OCI-LY7 (cell line): ENCODE measurements around the gene PAWR. TPM values are rescaled to one million over a fixed set of nuclear protein-coding genes. Genes with fewer than 3 reads are reported as not detected.

ENCODE experiments used
- BruUV-seq: library from RNA; stranded (reverse); fragments of 400-500 nt; replicated peaks from 2 replicates; lab custom pipeline; 2021; lab: Mats Ljungman, UMichigan
- CTCF ChIA-PET: fragments of 300-600 bp; sonication (Branson Sonifier 250); formaldehyde crosslinking; loops from one replicate; lab custom pipeline; 2022; ENCODE audit warnings: antibody characterized with exemption; ENCODE audit not compliant: unreplicated experiment; lab: Charles Lee
- POLR2A ChIA-PET: fragments of 300-600 bp; sonication (Branson Sonifier 250); formaldehyde crosslinking; loops from one replicate; lab custom pipeline; 2022; ENCODE audit warnings: antibody characterized with exemption; lab: Charles Lee
- DNase-seq: peaks from one replicate; pipeline ENCODE4 v3.0.0-alpha.2; 2015; ENCODE audit warnings: low spot score
- H2AFZ ChIP-seq: fragments of 200-600 bp; sonication (generic), shearing (Covaris generic); 2 replicates; pipeline ENCODE4 v1.6.1; 2014; ENCODE audit warnings: mild to moderate bottlenecking, antibody characterized with exemption, low read length, moderate library complexity
- H3K27ac ChIP-seq: fragments of 200-600 bp; sonication (generic); 2 replicates; pipeline ENCODE4 v1.5.1; 2014; ENCODE audit warnings: mixed run types, low read depth, mild to moderate bottlenecking, moderate library complexity, low read length, inconsistent platforms; ENCODE audit not compliant: poor library complexity, severe bottlenecking
- H3K36me3 ChIP-seq: fragments of 200-600 bp; sonication (generic); 2 replicates; pipeline ENCODE4 v1.6.1; 2014; ENCODE audit warnings: mild to moderate bottlenecking, antibody characterized with exemption, low read length, moderate library complexity, mixed read lengths; ENCODE audit not compliant: insufficient read depth
- H3K4me1 ChIP-seq: fragments of 200-600 bp; sonication (generic); 2 replicates; pipeline ENCODE4 v1.5.1; 2014; ENCODE audit warnings: mild to moderate bottlenecking, low read length; ENCODE audit not compliant: insufficient read depth, poor library complexity, severe bottlenecking
- H3K4me2 ChIP-seq: fragments of 200-600 bp; sonication (generic); 2 replicates; pipeline ENCODE4 v1.6.1; 2014; ENCODE audit warnings: mild to moderate bottlenecking, low read length
- H3K4me3 ChIP-seq: fragments of 200-600 bp; sonication (generic); 2 replicates; pipeline ENCODE4 v1.5.1; 2014; ENCODE audit warnings: mild to moderate bottlenecking, low read depth, low read length; ENCODE audit not compliant: poor library complexity, severe bottlenecking
- H3K79me2 ChIP-seq: fragments of 200-600 bp; sonication (generic); 2 replicates; pipeline ENCODE4 v1.6.1; 2016; ENCODE audit warnings: low read depth, mild to moderate bottlenecking, low read length, moderate library complexity, mixed read lengths; ENCODE audit not compliant: insufficient read depth
- H3K9me2 ChIP-seq: fragments of 200-600 bp; sonication (generic); 2 replicates; pipeline ENCODE4 v1.6.1; 2016; ENCODE audit warnings: mild to moderate bottlenecking, low read length, mixed read lengths; ENCODE audit not compliant: insufficient read depth
- H3K9me3 ChIP-seq: fragments of 200-600 bp; sonication (generic); 2 replicates; pipeline ENCODE4 v1.6.1; 2014; ENCODE audit warnings: mild to moderate bottlenecking, mixed run types, low read length, mixed read lengths
- H4K20me1 ChIP-seq: fragments of 200-600 bp; sonication (generic); 2 replicates; pipeline ENCODE4 v1.6.1; 2014; ENCODE audit warnings: mild to moderate bottlenecking, antibody characterized with exemption, low read length, moderate library complexity, mixed read lengths; ENCODE audit not compliant: insufficient read depth
- EZH2phosphoT487 ChIP-seq: fragments of 200-600 bp; sonication (generic); IDR thresholded peaks from 2 replicates; pipeline ENCODE4 v1.6.1; 2018; ENCODE audit warnings: low read depth, borderline replicate concordance, mild to moderate bottlenecking, mixed run types, antibody characterized with exemption, low read length, moderate library complexity, mixed read lengths
- intact Hi-C: fragments of 100-400 bp; cut with micrococcal nuclease; formaldehyde crosslinking; loops from one replicate; pipeline ENCODE4 v1.10.0; 2022; ENCODE audit not compliant: unreplicated experiment
- total RNA-seq, 2 experiments: library from RNA; depleted of rRNA in 1 of 2; stranded (reverse); fragments of >200 nt in 1 of 2; shearing (Covaris generic) in 1 of 2; gene quantifications; 2 replicates each; pipeline ENCODE4 v1.2.3, GENCODE V29; 2014 to 2022
- TF ChIP-seq, protein P1 (sequence below): fragments of 200-600 bp; sonication (generic); conservative IDR thresholded peaks from 2 replicates; pipeline ENCODE4 v1.5.1; 2014; ENCODE audit warnings: mild to moderate bottlenecking, antibody characterized with exemption, low read length, moderate library complexity, mixed read lengths

Gene PAWR
- total RNA-seq, 2 experiments from 2014 or later = 107 to 186 TPM

DNA sequence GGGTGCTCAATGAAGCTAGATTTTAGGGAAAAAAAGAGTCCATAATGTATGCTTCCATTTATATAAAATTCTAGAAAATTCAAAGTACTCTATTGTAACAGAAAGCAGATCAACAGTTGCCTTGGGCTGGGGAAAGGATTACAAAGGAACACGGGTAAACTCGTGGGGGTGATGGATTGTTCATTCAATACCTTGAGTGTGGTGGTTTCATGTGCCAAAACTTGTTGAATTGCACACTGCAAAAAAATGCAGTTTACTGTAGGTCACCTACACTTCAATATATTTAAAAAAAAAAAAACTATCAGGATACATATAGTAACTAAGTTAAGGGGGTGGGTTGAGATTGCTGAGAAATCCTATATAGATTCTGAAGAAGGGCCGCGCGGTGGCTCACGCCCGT lies 33.6 kb downstream of the PAWR start:
- ChIA-PET CTCF (no interaction called here), POLR2A (interaction anchor here (0.7 to 1.0 kb wide), 3 partner anchors 12 to 69 kb away, joined by 3 read pairs; no protein-coding TSS in a partner anchor)
- H3K79me2 ChIP-seq = peaks cover 76% of the 10 kb centered on the region
- H3K36me3 ChIP-seq = peaks cover 49% of the 10 kb centered on the region
- H3K4me2 ChIP-seq = no peak overlapping the region
- H3K4me1 ChIP-seq = no peaks in the 10 kb centered on the region
- H4K20me1 ChIP-seq = no peaks in the 10 kb centered on the region
- BruUV-seq = no TSS peak
- H3K9me3 ChIP-seq = peaks cover 4% of the 10 kb centered on the region; the same call in 1 of the 2 replicates
- DNase-seq = no peak
- no peak overlapping the region for H3K4me3 ChIP-seq
- TF ChIP-seq, protein P1, sequence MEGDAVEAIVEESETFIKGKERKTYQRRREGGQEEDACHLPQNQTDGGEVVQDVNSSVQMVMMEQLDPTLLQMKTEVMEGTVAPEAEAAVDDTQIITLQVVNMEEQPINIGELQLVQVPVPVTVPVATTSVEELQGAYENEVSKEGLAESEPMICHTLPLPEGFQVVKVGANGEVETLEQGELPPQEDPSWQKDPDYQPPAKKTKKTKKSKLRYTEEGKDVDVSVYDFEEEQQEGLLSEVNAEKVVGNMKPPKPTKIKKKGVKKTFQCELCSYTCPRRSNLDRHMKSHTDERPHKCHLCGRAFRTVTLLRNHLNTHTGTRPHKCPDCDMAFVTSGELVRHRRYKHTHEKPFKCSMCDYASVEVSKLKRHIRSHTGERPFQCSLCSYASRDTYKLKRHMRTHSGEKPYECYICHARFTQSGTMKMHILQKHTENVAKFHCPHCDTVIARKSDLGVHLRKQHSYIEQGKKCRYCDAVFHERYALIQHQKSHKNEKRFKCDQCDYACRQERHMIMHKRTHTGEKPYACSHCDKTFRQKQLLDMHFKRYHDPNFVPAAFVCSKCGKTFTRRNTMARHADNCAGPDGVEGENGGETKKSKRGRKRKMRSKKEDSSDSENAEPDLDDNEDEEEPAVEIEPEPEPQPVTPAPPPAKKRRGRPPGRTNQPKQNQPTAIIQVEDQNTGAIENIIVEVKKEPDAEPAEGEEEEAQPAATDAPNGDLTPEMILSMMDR = no peak
- no peak for TF ChIP-seq EZH2phosphoT487
- intact Hi-C loops = no loop called here
- no peak overlapping the region for H3K27ac ChIP-seq
- H2AFZ ChIP-seq = no peak overlapping the region
- no peaks in the 10 kb centered on the region for H3K9me2 ChIP-seq

DNA sequence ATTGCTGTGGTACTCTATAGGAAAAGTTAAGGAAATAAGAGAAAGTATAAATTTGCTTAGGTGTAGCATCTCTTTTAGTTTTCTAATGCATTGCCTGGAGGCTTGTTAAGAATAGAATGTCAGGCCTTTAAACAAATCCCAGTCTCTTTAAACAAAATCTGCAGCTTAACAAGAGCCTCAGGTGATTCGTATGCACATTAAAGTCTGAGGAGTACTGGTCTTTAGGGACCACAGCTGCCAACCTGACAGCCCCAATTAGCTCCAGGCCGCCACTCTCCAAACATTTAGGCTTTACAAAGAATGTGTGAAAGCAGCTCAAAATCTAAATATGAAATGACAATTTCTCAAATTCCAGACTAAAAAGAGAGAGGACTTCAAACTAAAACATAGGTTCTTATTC lies 35.7 kb downstream of the PAWR start:
- peaks cover 58% of the 10 kb centered on the region for H3K36me3 ChIP-seq
- no peaks in the 10 kb centered on the region for H3K4me1 ChIP-seq
- peaks cover 70% of the 10 kb centered on the region for H3K79me2 ChIP-seq
- H3K4me2 ChIP-seq = no peak overlapping the region
- no peaks in the 10 kb centered on the region for H4K20me1 ChIP-seq
- H3K9me3 ChIP-seq = peaks cover 4% of the 10 kb centered on the region; the same call in 1 of the 2 replicates
- no peak overlapping the region for H2AFZ ChIP-seq
- intact Hi-C loops = no loop called here
- no peak overlapping the region for H3K4me3 ChIP-seq
- ChIA-PET CTCF (no interaction called here), POLR2A (interaction anchor here (0.8 to 2.6 kb wide), 4 partner anchors 9 to 17 kb away, joined by 3 to 13 read pairs (median 4); no protein-coding TSS in a partner anchor)
- DNase-seq = no peak
- no peaks in the 10 kb centered on the region for H3K9me2 ChIP-seq
- H3K27ac ChIP-seq = no peak overlapping the region
- no TSS peak for BruUV-seq
- TF ChIP-seq EZH2phosphoT487 = no peak
- TF ChIP-seq, protein P1 = no peak

DNA sequence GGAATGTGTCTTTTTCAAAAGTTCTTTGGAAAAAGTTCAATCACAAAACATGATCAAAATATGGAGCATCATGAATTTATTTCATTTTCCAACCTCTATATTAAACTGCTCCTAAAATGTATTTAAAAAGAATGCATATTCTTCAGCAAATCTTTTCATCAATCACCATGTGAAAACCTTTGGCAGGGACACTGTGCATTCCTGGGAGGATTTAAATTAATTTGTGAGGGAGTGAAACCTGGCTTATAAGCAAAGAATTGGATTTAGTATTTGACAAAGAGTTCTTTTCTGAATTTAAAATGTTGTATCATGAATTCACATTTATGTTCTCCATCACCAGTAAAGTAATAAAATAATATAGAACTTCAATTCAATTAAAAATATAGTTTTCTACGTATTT lies 38.2 kb downstream of the PAWR start:
- peaks cover under 1% of the 10 kb centered on the region; the same call in 1 of the 2 replicates for H3K9me3 ChIP-seq
- DNase-seq = no peak
- no peaks in the 10 kb centered on the region for H4K20me1 ChIP-seq
- H3K27ac ChIP-seq = no peak overlapping the region
- no TSS peak for BruUV-seq
- H3K4me2 ChIP-seq = no peak overlapping the region
- H2AFZ ChIP-seq = no peak overlapping the region
- no peak for TF ChIP-seq EZH2phosphoT487
- TF ChIP-seq, protein P1 = no peak
- POLR2A ChIA-PET = interaction anchor here (1.2 kb wide), 2 partner anchors 21 to 38 kb away, joined by 3 read pairs; partner anchors contain the start of gene PAWR
- peaks cover 72% of the 10 kb centered on the region for H3K79me2 ChIP-seq
- H3K9me2 ChIP-seq = no peaks in the 10 kb centered on the region
- H3K36me3 ChIP-seq = peaks cover 56% of the 10 kb centered on the region
- H3K4me1 ChIP-seq = no peaks in the 10 kb centered on the region
- no peak overlapping the region for H3K4me3 ChIP-seq
- CTCF ChIA-PET = no interaction called here
- intact Hi-C loops = no loop called here
